ENCODE data around the gene RNF19B.
"Not testable (repeated sequence)": the region's sequence is repeated elsewhere in the genome, so short reads cannot be mapped to it uniquely, and the experiment has no call there.

The RNF19B gene, protein sequence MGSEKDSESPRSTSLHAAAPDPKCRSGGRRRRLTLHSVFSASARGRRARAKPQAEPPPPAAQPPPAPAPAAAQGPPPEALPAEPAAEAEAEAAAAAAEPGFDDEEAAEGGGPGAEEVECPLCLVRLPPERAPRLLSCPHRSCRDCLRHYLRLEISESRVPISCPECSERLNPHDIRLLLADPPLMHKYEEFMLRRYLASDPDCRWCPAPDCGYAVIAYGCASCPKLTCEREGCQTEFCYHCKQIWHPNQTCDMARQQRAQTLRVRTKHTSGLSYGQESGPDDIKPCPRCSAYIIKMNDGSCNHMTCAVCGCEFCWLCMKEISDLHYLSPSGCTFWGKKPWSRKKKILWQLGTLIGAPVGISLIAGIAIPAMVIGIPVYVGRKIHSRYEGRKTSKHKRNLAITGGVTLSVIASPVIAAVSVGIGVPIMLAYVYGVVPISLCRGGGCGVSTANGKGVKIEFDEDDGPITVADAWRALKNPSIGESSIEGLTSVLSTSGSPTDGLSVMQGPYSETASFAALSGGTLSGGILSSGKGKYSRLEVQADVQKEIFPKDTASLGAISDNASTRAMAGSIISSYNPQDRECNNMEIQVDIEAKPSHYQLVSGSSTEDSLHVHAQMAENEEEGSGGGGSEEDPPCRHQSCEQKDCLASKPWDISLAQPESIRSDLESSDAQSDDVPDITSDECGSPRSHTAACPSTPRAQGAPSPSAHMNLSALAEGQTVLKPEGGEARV

DNA sequence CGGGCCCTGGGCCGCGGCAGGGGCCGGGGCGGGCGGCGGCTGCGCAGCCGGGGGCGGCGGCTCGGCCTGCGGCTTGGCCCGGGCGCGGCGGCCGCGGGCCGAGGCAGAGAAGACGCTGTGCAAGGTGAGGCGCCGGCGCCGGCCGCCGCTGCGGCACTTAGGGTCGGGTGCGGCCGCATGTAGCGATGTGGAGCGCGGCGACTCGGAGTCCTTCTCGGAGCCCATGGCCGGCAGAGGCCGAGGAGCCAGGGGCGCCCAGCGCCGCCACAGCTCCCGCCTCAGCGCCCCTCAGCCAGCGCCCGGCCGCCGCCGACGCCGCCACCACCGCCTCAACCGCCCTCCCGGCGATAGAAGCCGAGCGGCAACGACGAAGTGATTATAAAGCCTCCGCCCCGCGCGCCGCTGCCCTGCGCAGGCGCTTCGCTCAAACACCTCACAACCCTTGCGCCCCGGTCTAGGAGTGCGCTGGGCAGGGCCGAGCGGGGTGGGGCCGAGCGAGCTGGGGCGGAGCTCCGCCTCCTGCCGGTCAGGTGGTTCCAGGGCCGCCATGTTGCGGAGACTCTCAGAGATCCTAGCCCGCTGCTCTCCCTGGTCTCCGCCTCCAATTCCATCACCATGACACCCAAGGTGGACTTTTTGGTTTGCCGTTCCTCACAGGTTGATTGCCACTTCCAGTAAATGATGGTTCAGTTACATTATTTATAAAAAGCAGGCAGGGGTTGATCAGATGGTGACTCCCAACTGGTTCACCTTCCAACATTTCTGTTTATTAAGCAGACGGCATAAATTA lies at the start of gene RNF19B:
TSS of gene RNF19B (minus strand) at position 349 of the 790 bp plus-strand sequence. CDS start at position 225, 124 bp downstream.
- peak; percentile 95 for DNase-seq (ENCODE audit: low spot score)

DNA sequence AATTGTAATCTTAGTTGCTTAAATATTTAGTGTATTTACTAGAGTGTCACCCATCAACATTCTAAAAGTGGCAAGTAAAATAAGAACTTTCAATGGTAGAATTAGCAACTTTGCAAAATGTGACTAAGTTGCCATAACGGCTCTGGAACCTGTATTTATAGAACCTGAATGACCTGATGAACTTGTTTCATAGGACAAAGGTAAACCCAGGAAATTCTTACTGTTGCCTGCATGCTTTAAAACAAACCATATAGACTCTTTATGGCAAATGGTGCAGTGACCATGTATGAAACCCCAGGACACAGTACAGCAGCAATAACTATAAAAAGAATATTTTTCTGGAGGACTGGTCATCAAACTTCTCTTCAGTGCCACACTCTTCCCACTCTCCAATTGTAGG lies 49.2 kb upstream of the RNF19B start:
- no peak for DNase-seq (ENCODE audit: low spot score)

DNA sequence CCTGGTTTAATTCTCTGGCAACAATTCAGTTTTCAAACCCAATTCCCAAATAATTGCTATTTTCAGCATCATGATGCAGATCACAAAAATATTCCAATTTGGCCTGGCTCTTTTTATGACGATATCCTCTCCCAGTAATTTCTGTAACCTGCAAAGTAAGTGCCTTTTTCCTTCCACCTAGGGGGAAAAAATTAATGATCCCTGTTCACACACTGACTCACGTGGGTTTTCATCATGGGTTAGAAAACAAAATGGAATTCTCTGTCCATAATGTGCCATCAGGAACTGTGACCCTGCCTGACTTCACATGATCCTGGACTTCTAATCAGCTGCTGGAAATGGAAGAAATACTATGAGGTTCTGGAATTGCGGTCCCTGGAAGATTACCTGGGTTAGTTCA lies 47.6 kb upstream of the RNF19B start:
- no peak for DNase-seq (ENCODE audit: low spot score)

DNA sequence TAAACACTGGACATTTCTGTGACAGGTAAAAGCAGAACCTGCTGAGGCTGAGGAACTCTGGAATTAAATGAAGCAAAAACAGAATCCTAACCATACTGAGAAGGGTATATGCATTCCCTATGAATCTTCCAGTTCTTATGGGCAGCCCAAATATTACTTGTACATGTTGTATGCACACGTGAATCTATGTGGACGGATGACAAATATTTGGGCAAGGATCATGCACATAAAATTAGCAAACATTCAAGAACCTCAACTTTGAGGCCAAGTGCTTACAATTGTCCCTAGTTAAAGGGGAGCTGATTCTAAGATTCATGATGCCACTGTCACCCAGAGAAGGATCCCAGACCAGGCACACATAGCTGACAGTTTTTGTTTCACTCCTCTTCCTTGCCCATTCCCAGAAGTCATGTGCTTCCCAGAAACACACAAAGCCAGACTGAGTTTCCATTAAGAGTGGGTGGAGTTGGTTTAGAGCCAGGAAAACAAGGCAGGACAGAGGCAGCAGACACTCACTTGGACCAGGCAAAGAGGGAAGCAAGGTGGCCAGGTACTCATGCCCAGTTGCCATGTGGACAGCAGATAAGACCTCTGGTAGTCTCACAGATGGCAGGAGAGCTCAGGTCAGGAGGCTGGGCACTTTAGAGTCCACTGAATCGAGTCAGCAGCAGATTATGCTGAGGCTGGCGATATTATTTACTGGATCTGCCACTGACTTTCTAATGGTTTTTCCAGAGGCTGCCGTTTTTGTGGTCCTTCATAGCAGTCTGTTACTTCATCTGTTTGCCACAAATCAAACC lies 46.5 kb upstream of the RNF19B start:
- no peak for DNase-seq (ENCODE audit: low spot score)

DNA sequence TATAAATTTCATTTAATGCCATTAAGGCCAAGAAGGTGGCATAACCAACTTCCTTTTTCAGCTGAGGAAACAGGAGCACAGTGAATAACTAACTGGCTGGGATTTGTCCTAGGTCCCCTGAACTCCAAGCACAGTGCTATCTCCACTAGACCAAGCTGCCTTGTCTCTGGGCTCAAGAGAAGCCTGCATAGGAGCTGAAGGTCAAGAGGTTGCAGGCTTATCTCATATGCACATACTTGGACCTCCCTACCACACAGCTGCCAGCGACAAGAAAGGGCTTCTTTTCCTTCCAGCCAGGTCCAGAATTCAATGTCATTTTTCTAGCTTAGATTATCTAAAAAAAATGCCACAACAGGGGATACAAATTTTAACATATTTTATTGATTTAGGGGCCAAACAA lies 45.0 kb upstream of the RNF19B start:
- no peak for DNase-seq (ENCODE audit: low spot score)

DNA sequence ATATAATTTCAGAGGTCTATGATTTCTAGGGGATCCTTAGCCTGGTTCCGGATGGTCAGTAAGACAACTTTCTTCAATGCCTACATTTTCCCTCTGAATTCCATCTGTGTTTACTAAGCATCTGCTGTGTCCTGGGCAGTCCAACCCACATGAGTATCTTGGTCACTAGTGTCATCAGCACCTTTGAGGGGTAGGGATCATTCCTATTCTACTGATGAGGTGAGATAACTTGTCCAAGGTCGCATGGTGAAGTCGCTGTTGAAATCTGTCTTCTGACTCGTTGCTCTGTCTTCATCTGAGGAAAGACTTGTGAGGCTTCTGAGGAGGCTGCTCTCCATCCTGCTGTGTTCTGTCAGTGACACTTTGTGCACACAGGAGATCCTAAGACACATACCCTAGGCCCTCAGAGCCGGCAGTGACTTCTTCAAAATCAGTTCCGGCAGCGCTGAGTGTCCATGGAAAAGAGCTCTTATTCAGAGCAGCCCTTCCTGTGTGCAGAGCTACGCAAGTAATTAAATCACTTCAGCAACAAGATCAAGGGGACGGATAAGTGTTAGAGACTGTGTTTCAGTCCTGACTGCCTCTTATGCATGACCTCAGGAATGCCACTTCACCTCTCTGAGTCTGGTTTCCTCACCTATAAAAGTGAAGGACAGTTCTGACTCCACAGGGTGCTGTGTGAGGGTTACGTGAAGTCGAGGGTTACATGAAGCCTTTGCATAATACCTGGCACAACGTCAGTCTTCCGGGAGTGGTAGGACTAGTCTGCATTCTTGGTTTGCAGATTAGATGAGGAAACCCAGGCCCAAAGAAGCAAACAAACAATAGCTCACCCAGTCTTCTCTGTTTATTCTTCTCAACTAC lies 43.7 kb upstream of the RNF19B start:
- no peak for DNase-seq (ENCODE audit: low spot score)

DNA sequence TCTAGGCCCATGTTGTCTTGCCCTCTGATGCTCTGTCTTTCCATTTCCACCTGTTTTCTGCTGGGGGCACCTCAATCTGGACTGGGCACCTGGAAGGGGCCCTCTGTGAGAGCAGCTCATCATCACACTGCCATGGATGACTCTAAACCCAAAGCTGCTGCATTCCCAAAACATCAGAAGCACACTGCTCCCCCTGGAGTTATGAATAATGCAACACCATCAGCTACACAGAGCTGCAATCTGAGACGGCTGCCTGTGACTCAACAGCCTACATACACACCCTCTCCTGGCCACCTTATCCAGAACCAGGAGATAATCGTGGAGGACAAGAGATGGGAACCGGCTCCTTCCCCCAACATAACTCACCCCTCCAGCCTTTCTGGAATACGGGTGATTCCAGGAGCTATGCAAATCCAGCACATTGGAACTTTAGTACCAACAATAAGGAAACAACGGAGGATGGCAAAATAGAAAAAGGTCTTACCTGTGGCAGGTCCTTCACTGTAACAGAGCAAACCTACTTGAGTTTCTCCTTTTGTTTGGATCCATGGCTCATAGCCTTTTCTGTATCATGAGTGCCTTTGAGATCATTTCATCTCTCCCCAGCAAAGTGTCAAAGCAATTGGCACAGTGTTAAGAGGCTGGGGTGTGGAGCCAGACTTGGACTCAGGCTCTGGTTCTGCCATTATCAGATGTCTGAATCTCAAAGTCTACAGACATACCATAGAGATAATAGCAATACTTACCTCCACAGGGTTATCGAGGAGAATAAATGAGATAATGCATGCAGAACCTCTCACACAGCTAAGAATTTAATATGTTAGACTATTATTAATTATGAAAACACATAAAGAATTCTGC lies 42.8 kb upstream of the RNF19B start:
- DNase-seq (ENCODE audit: low spot score): no peak

DNA sequence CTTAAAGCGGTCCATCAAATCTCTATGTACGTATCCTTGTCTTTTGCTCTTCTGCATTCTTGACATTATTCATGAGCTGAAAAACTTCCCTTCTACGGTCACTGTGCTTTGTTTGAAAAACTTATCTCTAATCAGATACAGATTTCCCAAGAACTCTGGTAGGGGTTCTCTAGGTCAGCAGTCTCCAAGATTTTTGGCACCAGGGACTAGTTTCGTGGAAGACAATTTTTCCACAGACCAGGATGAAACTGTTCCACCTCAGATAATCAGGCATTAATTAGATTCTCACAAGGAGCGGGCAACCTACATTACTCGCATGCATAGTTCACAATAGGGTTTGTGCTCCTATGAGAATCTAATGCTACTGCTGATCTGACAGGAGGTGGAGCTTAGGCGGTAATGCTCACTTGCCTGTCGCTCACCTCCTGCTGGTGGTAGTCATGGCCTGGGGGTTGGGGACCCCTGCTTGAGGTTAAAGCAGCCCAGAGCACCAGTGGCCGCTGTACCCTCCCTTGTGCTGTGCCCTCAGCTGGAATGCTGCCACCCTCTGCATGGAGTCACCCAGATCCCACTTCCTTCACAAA lies 41.3 kb upstream of the RNF19B start:
- DNase-seq (ENCODE audit: low spot score): no peak

DNA sequence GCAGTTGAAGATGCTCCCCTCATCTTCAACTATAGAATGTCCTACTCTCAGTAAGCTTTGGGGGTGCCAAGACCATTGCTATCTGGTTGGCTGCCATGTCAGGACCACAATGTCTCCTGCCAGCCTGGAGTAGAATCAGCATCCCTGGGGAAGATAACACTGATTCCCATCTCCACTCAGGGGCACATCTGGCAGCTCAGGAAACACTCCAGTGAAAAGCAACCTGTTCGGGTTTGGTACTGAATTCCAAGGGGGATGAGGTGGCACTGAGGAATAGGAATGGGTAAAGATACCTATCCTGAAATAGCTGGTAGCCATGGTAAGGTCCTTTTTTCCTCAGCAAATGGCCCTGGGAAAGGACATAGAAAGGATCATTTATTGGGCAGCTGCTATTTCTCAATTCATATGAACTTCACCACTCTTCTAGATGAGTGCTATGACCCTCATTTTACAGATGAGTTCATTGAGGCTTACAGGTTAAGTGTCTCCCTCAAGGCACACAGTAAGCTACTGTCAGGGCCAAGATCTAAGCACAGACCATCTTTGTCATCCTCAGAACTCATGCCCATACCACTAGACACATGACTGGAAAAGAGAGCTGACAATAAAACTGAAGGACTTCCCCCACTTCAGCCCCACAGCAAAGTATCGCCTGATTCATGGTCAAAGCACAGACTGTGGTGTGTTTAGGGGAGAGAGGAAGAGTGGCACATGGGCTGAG lies 40.7 kb upstream of the RNF19B start:
- no peak for DNase-seq (ENCODE audit: low spot score)

DNA sequence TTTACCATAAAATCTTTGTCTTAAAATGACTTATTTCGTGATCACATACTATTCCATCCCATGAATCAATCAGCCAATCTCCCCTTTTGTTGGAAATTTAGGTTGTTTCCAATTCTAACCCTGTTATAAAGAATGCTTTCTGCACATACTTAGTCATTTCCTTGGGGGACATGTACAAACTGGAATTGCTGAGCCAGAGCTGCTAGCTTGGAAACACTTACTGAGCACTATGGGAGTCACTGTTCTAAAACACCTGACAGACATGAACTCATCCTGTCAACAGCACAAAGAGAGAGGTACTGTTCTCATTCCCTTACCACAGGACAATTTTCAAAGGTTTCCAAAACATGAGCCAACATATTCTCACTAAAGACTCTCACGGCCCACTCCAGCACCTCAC lies 40.0 kb upstream of the RNF19B start:
- no peak for DNase-seq (ENCODE audit: low spot score)

DNA sequence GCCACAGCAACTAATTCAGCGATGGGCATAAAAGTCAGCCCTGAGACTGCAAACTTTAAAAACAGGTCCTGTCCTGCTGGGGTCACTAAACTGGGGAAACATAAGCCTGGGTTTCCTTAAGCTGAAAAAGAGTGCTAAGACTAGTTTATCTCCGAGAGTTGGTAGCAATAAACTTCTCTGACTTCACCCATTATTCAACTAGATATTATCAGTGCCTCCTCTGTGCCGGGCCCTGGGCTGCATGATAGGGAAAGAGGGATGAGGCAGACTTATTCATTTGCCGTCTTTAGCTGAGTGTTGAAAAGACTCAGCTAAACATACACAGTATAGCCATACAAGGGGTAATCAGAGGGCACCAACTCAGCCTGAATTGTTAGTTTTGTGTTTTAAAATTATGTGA lies 39.0 kb upstream of the RNF19B start:
- no peak for DNase-seq (ENCODE audit: low spot score)

DNA sequence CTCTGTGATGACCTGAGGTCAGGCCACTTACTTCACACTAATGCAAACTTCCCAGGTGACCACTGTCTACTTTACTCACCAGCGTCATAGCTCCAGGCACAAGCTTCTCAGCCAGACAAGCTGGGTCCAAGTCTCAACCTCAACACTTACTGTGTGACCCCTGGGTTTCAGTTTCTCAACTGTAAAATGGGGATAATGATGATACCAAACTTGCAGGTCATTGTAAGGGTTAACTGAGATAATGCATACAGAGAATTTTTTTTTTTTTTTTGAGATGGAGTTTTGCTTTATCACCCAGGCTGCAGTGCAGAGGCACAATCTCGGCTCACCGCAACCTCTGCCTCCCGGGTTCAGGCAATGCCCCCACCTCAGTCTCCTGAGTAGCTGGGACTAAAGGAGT lies 37.4 kb upstream of the RNF19B start:
- DNase-seq (ENCODE audit: low spot score): no peak

DNA sequence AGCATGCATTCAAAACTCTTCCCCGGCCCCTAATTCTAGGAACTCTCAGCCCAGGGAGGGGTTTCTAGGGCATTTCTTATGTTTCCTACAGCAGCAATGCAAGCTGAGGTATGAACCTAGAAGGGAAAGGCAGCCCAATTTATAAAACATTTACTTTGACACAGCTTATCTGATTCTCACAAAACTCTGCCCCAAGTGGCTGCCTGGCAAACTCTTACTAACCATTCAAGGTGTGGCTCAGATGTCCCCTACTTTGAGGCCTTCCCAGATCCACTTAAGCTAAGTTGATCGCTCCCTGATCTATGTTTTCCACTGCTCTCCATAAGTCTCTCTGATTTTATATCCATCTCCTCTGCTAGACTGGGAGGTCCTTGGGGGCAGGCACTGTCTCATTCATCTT lies 36.7 kb upstream of the RNF19B start:
- DNase-seq (ENCODE audit: low spot score): no peak

DNA sequence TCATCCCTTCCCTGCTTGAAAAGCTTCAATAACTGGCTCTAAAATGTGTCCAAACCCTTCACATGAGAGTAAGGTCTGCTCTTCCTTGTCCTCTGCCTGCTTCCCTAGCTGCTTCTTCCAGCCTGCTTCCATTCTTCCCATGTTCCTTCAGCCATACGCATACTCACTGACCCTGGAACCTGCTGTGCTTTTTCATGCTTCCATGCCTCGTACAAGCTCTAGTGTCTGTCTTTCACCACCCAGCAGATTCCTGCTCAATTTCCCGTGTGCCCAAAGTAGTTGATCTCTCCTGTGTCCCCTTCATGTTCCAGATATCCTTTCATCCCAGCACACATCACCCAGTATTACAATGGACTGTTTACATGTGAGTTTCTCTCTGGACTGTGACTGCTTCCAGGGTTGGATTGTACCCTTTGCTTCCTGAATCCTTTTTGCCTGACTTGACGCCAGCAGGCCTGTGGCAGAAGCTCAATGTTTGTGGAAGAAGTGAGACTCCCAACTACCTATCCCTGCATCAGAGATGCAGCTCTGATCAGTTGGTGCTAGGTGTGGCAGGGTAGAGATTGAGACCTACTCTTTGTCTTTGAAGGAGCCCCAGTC lies 35.9 kb upstream of the RNF19B start:
- DNase-seq (ENCODE audit: low spot score): no peak

DNA sequence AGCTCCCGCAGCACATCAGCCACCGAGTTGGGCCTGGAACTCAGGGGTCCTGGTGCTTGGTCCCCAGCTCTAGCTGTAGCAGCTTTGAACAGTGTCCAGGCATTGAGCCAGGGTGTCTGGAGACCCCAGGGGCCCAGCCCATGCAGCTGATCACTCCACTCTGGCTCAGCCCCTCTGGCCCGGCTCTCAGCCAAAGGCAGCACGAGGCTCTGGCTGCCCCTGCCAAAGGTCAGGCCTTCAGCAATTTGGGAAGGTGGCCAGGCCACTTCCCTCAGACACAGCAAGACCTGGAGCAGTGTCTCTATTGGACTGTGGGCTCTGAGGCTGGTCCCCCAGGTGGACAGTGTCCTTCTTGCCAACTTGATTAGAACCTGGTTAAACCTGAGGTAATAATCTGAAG lies 34.4 kb upstream of the RNF19B start:
- no peak for DNase-seq (ENCODE audit: low spot score)

DNA sequence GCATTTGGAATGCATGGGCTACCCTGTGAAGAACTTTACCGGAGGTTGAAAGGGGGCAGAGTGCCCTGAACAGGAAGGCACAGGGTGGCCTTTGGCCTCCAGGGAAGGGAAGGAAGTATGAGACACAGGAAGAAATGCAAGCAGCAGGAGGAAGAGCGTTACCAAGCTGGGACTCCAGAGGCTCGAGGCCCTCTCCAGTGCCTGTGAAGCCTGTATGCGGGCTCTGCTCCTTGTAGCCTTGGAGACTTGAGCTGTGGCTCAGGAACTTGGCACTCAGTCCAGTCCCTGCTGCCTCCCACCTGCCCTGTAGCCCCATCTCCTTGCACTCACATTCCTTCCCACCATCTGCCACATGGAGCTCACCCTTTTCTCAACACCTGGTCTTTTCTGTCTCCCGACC lies 33.5 kb upstream of the RNF19B start:
- no peak for DNase-seq (ENCODE audit: low spot score)

DNA sequence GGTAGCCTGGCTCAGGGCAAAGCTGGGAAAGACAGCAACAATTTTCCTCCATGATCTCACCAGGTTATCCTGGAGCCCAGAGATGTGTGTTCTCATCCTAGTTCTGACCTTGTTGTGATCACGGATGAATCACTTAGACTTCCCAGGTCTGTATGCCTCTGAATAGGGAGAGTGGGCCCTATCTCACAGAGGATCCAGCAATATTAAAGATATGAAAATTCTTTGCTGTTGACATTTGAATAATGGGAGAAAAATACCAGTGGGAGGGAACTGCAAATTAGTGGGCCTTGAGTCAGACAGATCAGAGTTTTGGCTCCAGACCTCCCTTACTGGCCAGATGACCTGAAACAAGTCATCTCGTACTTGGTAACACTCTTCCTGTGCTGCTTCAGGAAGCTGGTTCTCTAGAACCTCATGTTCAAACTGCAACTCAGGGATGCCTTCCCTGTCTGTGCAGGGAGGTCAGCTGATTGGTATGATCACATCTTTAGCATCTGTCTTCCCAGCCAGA lies 32.8 kb upstream of the RNF19B start:
- no peak for DNase-seq (ENCODE audit: low spot score)

DNA sequence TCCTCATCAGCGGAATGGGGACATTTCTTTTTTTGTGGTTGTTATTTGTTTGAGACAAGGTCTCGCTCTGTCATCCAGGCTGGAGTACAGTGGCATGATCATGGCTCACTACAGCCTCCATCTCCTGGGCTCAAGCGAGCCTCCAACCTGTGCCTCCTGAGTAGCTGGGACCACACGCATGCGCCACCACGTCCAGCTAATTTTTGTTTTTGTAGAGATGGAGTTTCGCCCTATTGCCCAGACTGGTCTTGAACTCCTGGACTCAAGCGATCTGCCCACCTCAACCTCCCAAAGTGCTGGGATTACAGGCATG lies 28.7 kb upstream of the RNF19B start:
- DNase-seq (ENCODE audit: low spot score): not testable (repeated sequence)
